HUES48 (cell line): ENCODE data around the gene SPOP.
A peak's percentile ranks its signal among the peaks of the same experiment; 100 is the strongest.
"Not testable (repeated sequence)": the region's sequence is repeated elsewhere in the genome, so short reads cannot be mapped to it uniquely, and the experiment has no call there.

ENCODE experiments used
- H3K27ac ChIP-seq: one replicate; pipeline ENCODE4 v1.7.0; 2013; ENCODE audit warnings: low read depth, low read length, inconsistent platforms
- H3K27me3 ChIP-seq: 2 replicates; pipeline ENCODE4 v1.6.1; 2013; ENCODE audit warnings: mild to moderate bottlenecking, low read length; ENCODE audit not compliant: control insufficient read depth, insufficient read depth
- H3K36me3 ChIP-seq: 2 replicates; pipeline ENCODE4 v1.6.1; 2013; ENCODE audit warnings: low read length; ENCODE audit not compliant: control insufficient read depth, insufficient read depth
- H3K4me1 ChIP-seq: 2 replicates; pipeline ENCODE4 v1.6.1; 2013; ENCODE audit warnings: mild to moderate bottlenecking, low read length; ENCODE audit not compliant: control insufficient read depth, insufficient read depth
- H3K4me3 ChIP-seq: 2 replicates; pipeline ENCODE4 v1.5.1; 2013; ENCODE audit warnings: mild to moderate bottlenecking, low read depth, low read length
- H3K9ac ChIP-seq: 2 replicates; pipeline ENCODE4 v1.6.1; 2013; ENCODE audit warnings: mild to moderate bottlenecking, low read depth, low read length, moderate library complexity
- H3K9me3 ChIP-seq: 2 replicates; pipeline ENCODE4 v1.6.1; 2013; ENCODE audit warnings: low read length; ENCODE audit not compliant: control insufficient read depth, insufficient read depth

SPOP gene

GRCh38 chr17:49647256-49647585 is 30.7 kb downstream of the SPOP start:
- Histone ChIP-seq H3K9ac (no peak overlapping the region), H3K36me3 (no peaks in the 10 kb centered on the region), H3K27ac (no peak overlapping the region), H3K27me3 (no peaks in the 10 kb centered on the region), H3K4me1 (0 out of 2 replicates have a peak, but pooled peaks cover 6% of the 10 kb centered on the region), H3K9me3 (no peaks in the 10 kb centered on the region), H3K4me3 (no peak overlapping the region)

- Histone ChIP-seq H3K27me3 (no peaks in the 10 kb centered on the region), H3K9me3 (no peaks in the 10 kb centered on the region), H3K9ac (no peak overlapping the region), H3K36me3 (no peaks in the 10 kb centered on the region), H3K4me3 (no peak overlapping the region), H3K4me1 (0 out of 2 replicates have a peak, but pooled peaks cover 6% of the 10 kb centered on the region), H3K27ac (peak overlapping the region; percentile 46)
Measured at GRCh38 chr17:49646391-49647255, 31.3 kb downstream of the SPOP start.

GRCh38 chr17:49646056-49646390 is 31.9 kb downstream of the SPOP start:
- H3K4me1 ChIP-seq, H3K36me3 ChIP-seq, H3K4me3 ChIP-seq, H3K9ac ChIP-seq, H3K9me3 ChIP-seq, H3K27me3 ChIP-seq, H3K27ac ChIP-seq: not testable (repeated sequence)

DNA sequence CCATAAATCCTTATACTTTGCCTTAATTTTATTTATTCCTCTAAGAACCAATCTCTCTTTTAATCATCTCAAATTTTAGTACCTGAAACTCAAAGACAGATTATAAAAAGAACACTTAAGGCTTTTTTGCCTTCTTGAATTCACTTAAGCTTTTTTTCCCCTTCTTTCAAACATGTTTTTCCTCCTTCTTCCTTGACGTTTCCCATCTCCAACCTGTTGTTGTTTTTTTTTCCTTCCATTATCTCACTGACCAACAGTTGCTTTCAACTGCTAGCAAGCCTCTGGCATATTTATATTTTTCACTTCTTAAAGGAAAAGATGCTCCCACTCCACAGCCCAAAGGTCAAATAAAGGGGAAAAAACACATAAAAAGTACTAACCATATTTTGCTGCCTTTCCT is 32.2 kb downstream of the SPOP start:
- Histone ChIP-seq H3K4me1 (0 out of 2 replicates have a peak, but pooled peaks cover 6% of the 10 kb centered on the region), H3K9me3 (no peaks in the 10 kb centered on the region), H3K36me3 (no peaks in the 10 kb centered on the region), H3K27ac (no peak overlapping the region), H3K27me3 (no peaks in the 10 kb centered on the region), H3K9ac (no peak overlapping the region), H3K4me3 (no peak overlapping the region)

- Histone ChIP-seq H3K27me3 (no peaks in the 10 kb centered on the region), H3K9ac (no peak overlapping the region), H3K36me3 (no peaks in the 10 kb centered on the region; the same call in 1 of the 2 replicates), H3K9me3 (no peaks in the 10 kb centered on the region), H3K27ac (no peak overlapping the region), H3K4me3 (no peak overlapping the region), H3K4me1 (no peaks in the 10 kb centered on the region)
Measured at GRCh38 chr17:49640556-49640955, 37.3 kb downstream of the SPOP start.

GRCh38 chr17:49638818-49639217 is 39.1 kb downstream of the SPOP start:
- no peaks in the 10 kb centered on the region for H3K9me3 ChIP-seq
- no peak overlapping the region for H3K9ac ChIP-seq
- H3K36me3 ChIP-seq, result no peaks in the 10 kb centered on the region; the same call in 1 of the 2 replicates
- no peak overlapping the region for H3K4me3 ChIP-seq
- no peaks in the 10 kb centered on the region for H3K27me3 ChIP-seq
- H3K4me1 ChIP-seq, result peaks cover 9% of the 10 kb centered on the region
- no peak overlapping the region for H3K27ac ChIP-seq

DNA sequence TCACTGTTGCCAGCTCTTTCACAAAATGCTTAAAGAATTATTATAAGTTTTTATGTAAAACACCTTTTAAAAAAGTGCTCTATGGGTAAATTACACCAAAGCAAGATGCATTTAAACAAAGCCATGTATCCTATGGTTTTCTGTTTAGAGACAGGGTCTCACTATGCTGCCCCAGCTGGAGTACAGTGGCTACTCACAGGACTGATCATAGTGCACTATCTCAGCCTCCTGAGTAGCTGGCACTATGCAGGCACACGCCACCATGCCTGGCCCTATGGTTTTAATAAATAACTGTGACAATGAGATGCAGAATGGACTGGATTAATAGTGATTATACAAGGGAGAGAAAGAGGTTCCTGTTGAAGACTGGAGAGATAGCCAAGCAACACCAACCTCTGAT is 40.2 kb downstream of the SPOP start:
- H3K27ac ChIP-seq, result no peak overlapping the region

DNA sequence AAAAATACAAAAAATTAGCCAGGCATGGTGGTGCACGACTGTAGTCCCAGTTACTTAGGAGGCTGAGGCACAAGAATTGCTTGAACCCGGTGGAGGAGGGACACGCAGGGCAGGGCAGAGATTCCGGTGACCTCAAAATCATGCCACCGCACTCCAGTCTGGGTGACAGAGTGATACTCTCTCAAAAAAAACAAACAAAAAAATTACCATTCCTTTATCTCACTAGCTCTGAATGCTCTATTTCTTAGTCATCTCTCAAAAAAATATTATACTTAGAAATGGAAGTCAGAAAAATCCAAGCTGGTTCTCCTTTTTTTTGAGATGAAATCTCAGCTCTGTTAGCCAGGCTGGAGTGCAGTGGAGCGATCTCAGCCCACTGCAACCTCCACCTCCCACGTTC is 40.8 kb downstream of the SPOP start:
- Histone ChIP-seq H3K4me3 (no peak overlapping the region), H3K27me3 (no peaks in the 10 kb centered on the region), H3K9ac (no peak overlapping the region), H3K36me3 (no peaks in the 10 kb centered on the region; the same call in 1 of the 2 replicates), H3K27ac (no peak overlapping the region), H3K9me3 (no peaks in the 10 kb centered on the region), H3K4me1 (peaks cover 17% of the 10 kb centered on the region)

More for the DNA sequence above, 40.2 kb downstream of the SPOP start:
- H3K4me1 ChIP-seq, result peaks cover 17% of the 10 kb centered on the region
- H3K4me3 ChIP-seq, result no peak overlapping the region
- no peaks in the 10 kb centered on the region for H3K9me3 ChIP-seq
- H3K27me3 ChIP-seq, result no peaks in the 10 kb centered on the region
- no peaks in the 10 kb centered on the region; the same call in 1 of the 2 replicates for H3K36me3 ChIP-seq
- H3K9ac ChIP-seq, result no peak overlapping the region

GRCh38 chr17:49635121-49635520 is 42.8 kb downstream of the SPOP start:
- Histone ChIP-seq H3K9me3 (no peaks in the 10 kb centered on the region), H3K4me3 (no peak overlapping the region), H3K36me3 (no peaks in the 10 kb centered on the region; the same call in 1 of the 2 replicates), H3K9ac (no peak overlapping the region), H3K27me3 (no peaks in the 10 kb centered on the region), H3K4me1 (peaks cover 17% of the 10 kb centered on the region), H3K27ac (peak overlapping the region; percentile 5)

- Histone ChIP-seq H3K36me3 (no peaks in the 10 kb centered on the region; the same call in 1 of the 2 replicates), H3K27me3 (no peaks in the 10 kb centered on the region), H3K9me3 (no peaks in the 10 kb centered on the region), H3K4me3 (no peak overlapping the region), H3K9ac (no peak overlapping the region), H3K4me1 (peaks cover 17% of the 10 kb centered on the region), H3K27ac (peak overlapping the region; percentile 40)
Measured at GRCh38 chr17:49634485-49634860, 43.4 kb downstream of the SPOP start.

DNA sequence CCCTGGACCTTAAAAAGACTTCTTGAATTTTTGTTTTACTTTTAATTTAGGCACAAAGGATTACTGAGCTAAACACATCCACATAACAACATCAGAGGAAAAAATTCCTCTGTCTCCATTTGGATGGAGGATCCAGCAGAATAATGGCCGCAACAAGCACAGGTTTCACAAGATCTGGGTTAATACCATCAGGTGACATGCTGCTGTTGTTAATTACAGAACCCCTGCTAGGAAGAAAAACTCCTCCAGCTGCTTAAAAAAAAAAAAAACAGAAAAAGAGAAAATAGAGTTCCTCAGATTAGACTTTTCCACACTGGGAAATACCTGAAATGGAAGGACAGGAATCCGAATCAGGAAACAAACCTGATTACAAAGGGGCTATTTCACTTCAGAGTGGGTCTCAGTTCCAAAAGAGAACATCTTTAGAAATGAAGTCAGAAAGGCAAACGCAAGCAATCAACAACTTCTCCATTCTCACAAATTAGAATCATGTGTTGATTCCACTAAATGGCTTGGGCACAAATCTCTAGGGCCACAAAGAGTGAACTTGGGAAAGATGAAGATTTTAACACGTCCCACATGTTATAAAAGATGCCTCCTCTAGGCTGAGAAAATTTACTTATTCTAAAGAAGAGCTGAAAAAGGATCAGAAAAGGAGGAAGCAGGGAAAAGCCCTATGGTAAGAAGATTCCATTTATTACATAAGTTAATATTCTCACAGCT is 44.0 kb downstream of the SPOP start:
- Histone ChIP-seq H3K36me3 (no peaks in the 10 kb centered on the region; the same call in 1 of the 2 replicates), H3K9me3 (no peaks in the 10 kb centered on the region), H3K9ac (no peak overlapping the region), H3K27me3 (no peaks in the 10 kb centered on the region), H3K27ac (peak overlapping the region; percentile 43), H3K4me3 (no peak overlapping the region), H3K4me1 (peaks cover 17% of the 10 kb centered on the region)
